COLO668 (cell line): ENCODE measurements around the gene FKBP10.
"Not testable (repeated sequence)": the region's sequence is repeated elsewhere in the genome, so short reads cannot be mapped to it uniquely, and the experiment has no call there.

Source experiments
- DNase-seq: peaks from one replicate; lab custom pipeline; 2025; ENCODE audit not compliant: unreplicated experiment; lab: John Stamatoyannopoulos, UW

The FKBP10 gene

GRCh38 chr17:41837761-41838538 lies 25.1 kb downstream of the FKBP10 start, which contains the start of gene KLHL10:
KLHL10 (plus strand) TSS chr17:41837825; CDS start chr17:41837933, 108 bp downstream.
- no peak for DNase-seq

GRCh38 chr17:41839448-41839847 lies 26.6 kb downstream of the FKBP10 start:
- DNase-seq: not testable (repeated sequence)

- not testable (repeated sequence) for DNase-seq
These were observed 28.0 kb downstream of the FKBP10 start for GRCh38 chr17:41840781-41841180.

GRCh38 chr17:41844971-41845370 lies 32.2 kb downstream of the FKBP10 start:
- no peak for DNase-seq

- no peak for DNase-seq
These were observed 36.0 kb downstream of the FKBP10 start for GRCh38 chr17:41848788-41849187.

GRCh38 chr17:41849251-41849990 lies 36.6 kb downstream of the FKBP10 start:
- DNase-seq: no peak

GRCh38 chr17:41851382-41851781 lies 38.6 kb downstream of the FKBP10 start:
- DNase-seq: not testable (repeated sequence)

- DNase-seq: no peak
These were observed 47.6 kb downstream of the FKBP10 start for GRCh38 chr17:41860254-41860931.

GRCh38 chr17:41863074-41863848 lies 50.5 kb downstream of the FKBP10 start:
- DNase-seq: no peak

GRCh38 chr17:41864498-41864835 lies 51.7 kb downstream of the FKBP10 start:
- no peak for DNase-seq

- peak; percentile 88 for DNase-seq
These were observed 52.2 kb downstream of the FKBP10 start, which contains the start of gene KLHL11 for GRCh38 chr17:41864836-41865595. KLHL11 (minus strand) TSS chr17:41865423; CDS start chr17:41865370, 53 bp downstream.

- no peak for DNase-seq
These were observed 52.7 kb downstream of the FKBP10 start for GRCh38 chr17:41865596-41865893.

- no peak for DNase-seq
These were observed 55.8 kb downstream of the FKBP10 start for GRCh38 chr17:41868568-41868967.

GRCh38 chr17:41869426-41869825 lies 56.6 kb downstream of the FKBP10 start:
- DNase-seq: no peak

- no peak for DNase-seq
These were observed 57.3 kb downstream of the FKBP10 start for GRCh38 chr17:41870097-41870496.

GRCh38 chr17:41870627-41871026 lies 57.8 kb downstream of the FKBP10 start:
- DNase-seq: no peak

GRCh38 chr17:41871789-41872188 lies 59.0 kb downstream of the FKBP10 start:
- no peak for DNase-seq
